Measurements from ENCODE around the gene PTP4A2.

DNA sequence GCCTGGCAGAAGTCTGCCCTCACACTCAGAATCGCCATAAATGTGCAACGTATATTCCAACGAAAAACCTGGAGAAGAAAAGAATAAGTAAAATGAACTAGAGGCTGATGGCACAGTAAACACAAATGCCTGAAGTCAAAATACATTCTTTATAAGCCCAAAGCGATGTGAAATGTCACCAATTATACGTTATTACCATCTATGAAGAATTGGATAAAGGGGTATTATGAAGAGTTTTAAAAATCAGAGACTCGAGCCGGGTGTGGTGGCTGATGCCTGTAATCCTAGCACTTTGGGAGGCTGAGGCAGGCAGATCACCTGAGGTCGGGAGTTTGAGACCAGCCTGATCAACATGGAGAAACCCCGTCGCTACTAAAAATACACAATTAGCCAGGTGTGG lies 18.6 kb downstream of the PTP4A2 start:
- TF ChIP-seq EP300 (IDR thresholded peaks at IDR 0.05) (no peak), POLR2AphosphoS5 (IDR thresholded peaks at IDR 0.05) (no peak)
- TF ChIP-seq, protein P1, sequence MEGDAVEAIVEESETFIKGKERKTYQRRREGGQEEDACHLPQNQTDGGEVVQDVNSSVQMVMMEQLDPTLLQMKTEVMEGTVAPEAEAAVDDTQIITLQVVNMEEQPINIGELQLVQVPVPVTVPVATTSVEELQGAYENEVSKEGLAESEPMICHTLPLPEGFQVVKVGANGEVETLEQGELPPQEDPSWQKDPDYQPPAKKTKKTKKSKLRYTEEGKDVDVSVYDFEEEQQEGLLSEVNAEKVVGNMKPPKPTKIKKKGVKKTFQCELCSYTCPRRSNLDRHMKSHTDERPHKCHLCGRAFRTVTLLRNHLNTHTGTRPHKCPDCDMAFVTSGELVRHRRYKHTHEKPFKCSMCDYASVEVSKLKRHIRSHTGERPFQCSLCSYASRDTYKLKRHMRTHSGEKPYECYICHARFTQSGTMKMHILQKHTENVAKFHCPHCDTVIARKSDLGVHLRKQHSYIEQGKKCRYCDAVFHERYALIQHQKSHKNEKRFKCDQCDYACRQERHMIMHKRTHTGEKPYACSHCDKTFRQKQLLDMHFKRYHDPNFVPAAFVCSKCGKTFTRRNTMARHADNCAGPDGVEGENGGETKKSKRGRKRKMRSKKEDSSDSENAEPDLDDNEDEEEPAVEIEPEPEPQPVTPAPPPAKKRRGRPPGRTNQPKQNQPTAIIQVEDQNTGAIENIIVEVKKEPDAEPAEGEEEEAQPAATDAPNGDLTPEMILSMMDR (IDR thresholded peaks at IDR 0.05): no peak

Measured in upper lobe of left lung (tissue), 4 donors.